K562 treated with DMSO at 1 percent for 12 hours (cell line): Measurements from ENCODE around the gene TNFSF13. TPM values are rescaled to one million over a fixed set of nuclear protein-coding genes. Genes with fewer than 3 reads are reported as not detected.

Experiments used
- total RNA-seq: library from RNA; unstranded; fragments of 300-600 nt; gene quantifications from 2 replicates; pipeline ENCODE4 v1.2.3, GENCODE V29; 2022; ENCODE audit not compliant: insufficient read depth

The TNFSF13 gene
- total RNA-seq, result 2.0 TPM in 1 of 2 replicates, not detected in the other

GRCh38 chr17:7558544-7559319 is at the start of gene TNFSF13:
Gene TNFSF13 (plus strand): TSS chr17:7558750. CDS start chr17:7559040, 290 bp downstream.

GRCh38 chr17:7548585-7549400 is 9.8 kb upstream of the TNFSF13 start, which contains the start of gene TNFSF12:
Gene TNFSF12 (plus strand): TSS chr17:7549058. CDS start chr17:7549154, 96 bp downstream.

GRCh38 chr17:7561589-7562207 is 3.1 kb downstream of the TNFSF13 start, which contains the start of gene SENP3:
Gene SENP3 (plus strand): TSS chr17:7561919. CDS start chr17:7563077, 1,158 bp downstream.

GRCh38 chr17:7579001-7579833 is 20.7 kb downstream of the TNFSF13 start, which contains the start of gene CD68:
Gene CD68 (plus strand): TSS chr17:7579638. CDS start chr17:7579678, 40 bp downstream.

GRCh38 chr17:7583253-7584109 is 24.9 kb downstream of the TNFSF13 start, which contains the start of gene MPDU1:
Gene MPDU1 (plus strand): TSS chr17:7583852. CDS start chr17:7583863, 11 bp downstream.

GRCh38 chr17:7589891-7590691 is 31.5 kb downstream of the TNFSF13 start, which contains the start of gene SOX15:
Gene SOX15 (minus strand): TSS chr17:7590094. CDS start chr17:7589676, 418 bp downstream.

Other genes with a start within 250 kb of the TNFSF13 start
- 43.1 and 74.6 TPM in 2 replicates for gene GPS2, start 243.4 kb upstream of the TNFSF13 start, total RNA-seq
- 7.2 and 16.1 TPM in 2 replicates for gene NEURL4, start 229.4 kb upstream of the TNFSF13 start, total RNA-seq
- 2.4 and 3.7 TPM in 2 replicates for gene ACAP1, start 222.2 kb upstream of the TNFSF13 start, total RNA-seq
- gene KCTD11, start 206.6 kb upstream of the TNFSF13 start, total RNA-seq, result 4.2 and 6.3 TPM in 2 replicates
- gene TMEM95, start 203.6 kb upstream of the TNFSF13 start, total RNA-seq, result not detected in 2 replicates
- gene TNK1, start 177.7 kb upstream of the TNFSF13 start, total RNA-seq, result 4.7 and 6.0 TPM in 2 replicates
- 7.2 and 9.4 TPM in 2 replicates for gene PLSCR3, start 164.2 kb upstream of the TNFSF13 start, total RNA-seq
- 43.4 and 76.9 TPM in 2 replicates for gene TMEM256, start 154.7 kb upstream of the TNFSF13 start, total RNA-seq
- gene NLGN2, start 150.9 kb upstream of the TNFSF13 start, total RNA-seq, result 4.4 and 13.0 TPM in 2 replicates
- not detected in 2 replicates for gene SPEM1, start 138.4 kb upstream of the TNFSF13 start, total RNA-seq
- gene SPEM2, start 133.1 kb upstream of the TNFSF13 start, total RNA-seq, result not detected in 2 replicates
- not detected in 2 replicates for gene SPEM3, start 129.9 kb upstream of the TNFSF13 start, total RNA-seq
- 12.3 and 12.6 TPM in 2 replicates for gene TMEM102, start 123.3 kb upstream of the TNFSF13 start, total RNA-seq
- 3.8 and 6.1 TPM in 2 replicates for gene FGF11, start 119.2 kb upstream of the TNFSF13 start, total RNA-seq
- 10.1 and 10.9 TPM in 2 replicates for gene CHRNB1, start 113.7 kb upstream of the TNFSF13 start, total RNA-seq
- 1.2 and 5.1 TPM in 2 replicates for gene ZBTB4, start 79.1 kb upstream of the TNFSF13 start, total RNA-seq
- gene SLC35G6, start 77.3 kb upstream of the TNFSF13 start, total RNA-seq, result not detected in 2 replicates
- gene POLR2A, start 74.4 kb upstream of the TNFSF13 start, total RNA-seq, result 19.1 and 87.4 TPM in 2 replicates
- 0.73 TPM in 1 of 2 replicates, not detected in the other for gene TNFSF12, start 9.7 kb upstream of the TNFSF13 start, total RNA-seq
- gene SENP3, start 3.2 kb downstream of the TNFSF13 start, total RNA-seq, result 34.6 and 35.9 TPM in 2 replicates
- 29.0 and 33.7 TPM in 2 replicates for gene CD68, start 20.9 kb downstream of the TNFSF13 start, total RNA-seq
- gene MPDU1, start 25.1 kb downstream of the TNFSF13 start, total RNA-seq, result 58.4 and 59.6 TPM in 2 replicates
- gene SOX15, start 31.3 kb downstream of the TNFSF13 start, total RNA-seq, result 2.3 and 5.6 TPM in 2 replicates
- 43.7 and 60.0 TPM in 2 replicates for gene FXR2, start 56.1 kb downstream of the TNFSF13 start, total RNA-seq
- gene SAT2, start 69.1 kb downstream of the TNFSF13 start, total RNA-seq, result 61.5 and 61.6 TPM in 2 replicates
- not detected in 2 replicates for gene SHBG, start 71.4 kb downstream of the TNFSF13 start, total RNA-seq
- gene ATP1B2, start 92.2 kb downstream of the TNFSF13 start, total RNA-seq, result 1.7 and 4.2 TPM in 2 replicates
- gene TP53, start 128.7 kb downstream of the TNFSF13 start, total RNA-seq, result 5.9 and 6.0 TPM in 2 replicates
- 40.5 and 46.5 TPM in 2 replicates for gene WRAP53, start 129.7 kb downstream of the TNFSF13 start, total RNA-seq
- not detected in 2 replicates for gene EFNB3, start 146.5 kb downstream of the TNFSF13 start, total RNA-seq
- not detected in 2 replicates for gene DNAH2, start 159.0 kb downstream of the TNFSF13 start, total RNA-seq